NB4 (cell line): ENCODE measurements around the gene KIF21A.

Experiments
- DNase-seq: peaks from one replicate; pipeline ENCODE4 v3.0.0; 2010; ENCODE audit warnings: low read depth
- H3K4me3 ChIP-seq: one replicate; pipeline ENCODE4 v1.5.1; 2011; ENCODE audit warnings: mild to moderate bottlenecking, low read depth, low read length, moderate library complexity
- MYC ChIP-seq: IDR thresholded peaks from 2 replicates; pipeline ENCODE4 v1.6.1; 2011; ENCODE audit warnings: low read depth, low read length
- POLR2A ChIP-seq: IDR thresholded peaks from 2 replicates; pipeline ENCODE4 v1.6.1; 2011; ENCODE audit warnings: mild to moderate bottlenecking; ENCODE audit not compliant: insufficient read length; ENCODE audit errors: extremely low read depth
- TF ChIP-seq, protein P1 (sequence below): IDR thresholded peaks from 2 replicates; pipeline ENCODE4 v1.6.1; 2011; ENCODE audit warnings: low read depth, low read length
- TF ChIP-seq, protein P2 (sequence below): IDR thresholded peaks from one replicate; pipeline ENCODE4 v1.5.1; 2012; ENCODE audit warnings: low read depth, low read length

KIF21A gene

DNA sequence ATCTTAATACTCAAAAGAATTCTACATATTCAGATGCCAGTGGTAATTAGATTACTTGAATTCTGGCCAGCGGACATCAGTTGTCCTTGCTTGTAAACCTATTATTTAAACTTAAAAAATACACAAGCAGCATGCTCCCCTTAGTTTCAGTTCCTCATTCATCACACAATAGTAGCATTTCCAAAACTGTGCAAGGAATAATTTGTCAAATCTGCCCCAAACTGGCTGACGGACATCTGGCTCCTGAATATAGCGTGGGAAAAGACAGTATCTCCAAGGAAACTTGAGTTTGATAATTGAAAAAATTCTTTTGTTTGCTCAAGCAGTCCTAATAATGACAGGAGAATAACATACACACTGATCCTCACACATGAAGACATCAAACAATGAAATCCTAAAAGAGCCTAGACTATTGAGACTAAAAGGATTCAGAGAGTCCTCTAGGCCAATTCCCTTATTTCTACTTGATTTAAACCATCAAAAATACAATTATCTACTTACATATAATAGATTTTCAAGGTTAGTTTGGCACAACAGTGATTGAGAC lies 90.4 kb downstream of the KIF21A start:
- DNase-seq, result no peak
- TF ChIP-seq, protein P1, sequence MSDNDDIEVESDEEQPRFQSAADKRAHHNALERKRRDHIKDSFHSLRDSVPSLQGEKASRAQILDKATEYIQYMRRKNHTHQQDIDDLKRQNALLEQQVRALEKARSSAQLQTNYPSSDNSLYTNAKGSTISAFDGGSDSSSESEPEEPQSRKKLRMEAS, result no peak
- TF ChIP-seq, protein P2, sequence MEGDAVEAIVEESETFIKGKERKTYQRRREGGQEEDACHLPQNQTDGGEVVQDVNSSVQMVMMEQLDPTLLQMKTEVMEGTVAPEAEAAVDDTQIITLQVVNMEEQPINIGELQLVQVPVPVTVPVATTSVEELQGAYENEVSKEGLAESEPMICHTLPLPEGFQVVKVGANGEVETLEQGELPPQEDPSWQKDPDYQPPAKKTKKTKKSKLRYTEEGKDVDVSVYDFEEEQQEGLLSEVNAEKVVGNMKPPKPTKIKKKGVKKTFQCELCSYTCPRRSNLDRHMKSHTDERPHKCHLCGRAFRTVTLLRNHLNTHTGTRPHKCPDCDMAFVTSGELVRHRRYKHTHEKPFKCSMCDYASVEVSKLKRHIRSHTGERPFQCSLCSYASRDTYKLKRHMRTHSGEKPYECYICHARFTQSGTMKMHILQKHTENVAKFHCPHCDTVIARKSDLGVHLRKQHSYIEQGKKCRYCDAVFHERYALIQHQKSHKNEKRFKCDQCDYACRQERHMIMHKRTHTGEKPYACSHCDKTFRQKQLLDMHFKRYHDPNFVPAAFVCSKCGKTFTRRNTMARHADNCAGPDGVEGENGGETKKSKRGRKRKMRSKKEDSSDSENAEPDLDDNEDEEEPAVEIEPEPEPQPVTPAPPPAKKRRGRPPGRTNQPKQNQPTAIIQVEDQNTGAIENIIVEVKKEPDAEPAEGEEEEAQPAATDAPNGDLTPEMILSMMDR, result no peak
- TF ChIP-seq POLR2A (no peak), MYC (no peak)

DNA sequence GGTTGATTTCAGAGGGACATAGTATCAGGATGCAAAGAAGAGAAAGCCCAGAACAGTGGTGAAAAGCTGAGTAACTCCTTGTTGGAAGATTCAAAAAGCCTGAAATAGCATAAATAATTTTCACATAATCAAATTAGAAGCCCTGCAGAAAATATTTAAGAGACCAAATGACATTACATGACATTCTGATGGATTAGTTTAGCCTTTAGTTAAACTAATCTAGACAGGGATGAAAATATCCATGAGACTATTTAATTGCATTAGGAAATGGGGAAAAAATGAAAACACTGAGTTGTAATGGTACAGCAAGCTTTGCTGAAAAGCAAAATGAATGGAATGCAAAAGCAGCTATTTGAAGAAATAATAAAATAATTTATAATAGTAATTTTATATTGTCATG lies 91.8 kb downstream of the KIF21A start:
- TF ChIP-seq POLR2A (no peak), MYC (no peak)
- TF ChIP-seq, protein P2, result no peak
- TF ChIP-seq, protein P1, result no peak
- no peak for DNase-seq
- H3K4me3 ChIP-seq, result no peak overlapping the region

More for the DNA sequence above, 90.4 kb downstream of the KIF21A start:
- no peak overlapping the region for H3K4me3 ChIP-seq

DNA sequence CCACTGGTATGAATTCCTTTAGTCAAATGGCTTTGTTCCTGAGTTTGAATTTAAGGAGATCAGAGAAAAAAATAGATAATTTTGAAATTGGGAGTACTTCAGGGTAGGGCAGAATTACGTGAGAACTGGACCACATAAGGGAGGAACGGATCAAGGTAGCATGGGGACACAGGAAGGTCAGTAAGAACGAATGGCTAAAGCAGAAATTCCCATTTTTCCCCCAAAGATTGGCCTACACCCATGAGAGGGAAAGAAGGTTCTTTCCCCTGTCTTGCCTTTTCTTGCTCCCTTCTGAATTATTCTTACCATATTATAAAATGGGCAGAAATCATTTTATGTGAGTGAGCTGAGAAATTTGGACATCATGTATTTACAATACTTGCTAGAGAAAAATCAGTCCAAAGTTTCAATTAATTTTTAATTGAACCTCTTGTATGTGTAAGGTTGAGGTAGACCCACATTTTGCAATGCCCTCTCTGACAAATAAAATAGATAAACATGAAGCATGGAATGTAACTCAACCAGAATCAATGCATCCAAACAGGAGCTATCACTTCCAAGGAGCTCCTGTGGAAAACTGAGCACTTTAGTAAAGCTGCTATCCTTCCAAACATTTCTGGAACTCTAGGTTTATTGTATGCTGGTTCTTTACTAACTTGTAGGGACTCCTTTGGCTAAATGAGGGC lies 93.8 kb downstream of the KIF21A start:
- DNase-seq, result no peak
- TF ChIP-seq, protein P2, result no peak
- TF ChIP-seq MYC, result no peak
- TF ChIP-seq, protein P1, result no peak
- no peak for TF ChIP-seq POLR2A

DNA sequence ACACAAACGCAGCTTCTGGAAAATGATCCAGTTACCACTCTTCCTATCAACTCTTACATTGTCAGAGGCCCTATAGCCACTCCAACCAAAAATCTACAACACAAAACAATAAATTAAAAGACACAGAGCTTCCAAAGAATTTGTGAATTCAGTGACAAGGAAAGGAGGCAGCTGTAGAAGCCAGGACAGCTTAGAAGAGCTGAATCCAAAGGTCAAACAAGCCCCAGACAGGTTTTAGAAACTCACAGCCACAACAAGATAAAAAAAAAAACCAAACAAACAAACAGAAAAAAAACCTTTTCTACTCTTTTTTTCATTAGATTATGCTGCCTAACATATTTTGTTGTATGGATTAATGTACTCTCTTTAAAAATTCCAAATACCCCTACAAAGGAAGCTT lies 94.4 kb downstream of the KIF21A start:
- DNase-seq, result no peak
- TF ChIP-seq, protein P2, result no peak
- TF ChIP-seq POLR2A (no peak), MYC (no peak)
- H3K4me3 ChIP-seq, result no peak overlapping the region

More for the DNA sequence above, 93.8 kb downstream of the KIF21A start:
- no peak overlapping the region for H3K4me3 ChIP-seq

- no peak for DNase-seq
- H3K4me3 ChIP-seq, result no peak overlapping the region
- TF ChIP-seq, protein P2, result no peak
- TF ChIP-seq MYC (no peak), POLR2A (no peak)
Measured at GRCh38 chr12:39344926-39345325, 98.0 kb downstream of the KIF21A start.

GRCh38 chr12:39343665-39344064 lies 99.3 kb downstream of the KIF21A start:
- TF ChIP-seq MYC, result no peak
- no peak for TF ChIP-seq POLR2A
- TF ChIP-seq, protein P1, result no peak
- H3K4me3 ChIP-seq, result no peak overlapping the region
- no peak for DNase-seq
